HG03439 (cell line): ENCODE data around the gene MRAS.
"Not testable (repeated sequence)": the region's sequence is repeated elsewhere in the genome, so short reads cannot be mapped to it uniquely, and the experiment has no call there.

Source experiments
- ATAC-seq: cut with Tn5 transposase; IDR thresholded peaks from one replicate; pipeline ENCODE4 v1.9.1; 2021; ENCODE audit warnings: mild to moderate bottlenecking, moderate library complexity; ENCODE audit not compliant: unreplicated experiment

Gene MRAS

DNA sequence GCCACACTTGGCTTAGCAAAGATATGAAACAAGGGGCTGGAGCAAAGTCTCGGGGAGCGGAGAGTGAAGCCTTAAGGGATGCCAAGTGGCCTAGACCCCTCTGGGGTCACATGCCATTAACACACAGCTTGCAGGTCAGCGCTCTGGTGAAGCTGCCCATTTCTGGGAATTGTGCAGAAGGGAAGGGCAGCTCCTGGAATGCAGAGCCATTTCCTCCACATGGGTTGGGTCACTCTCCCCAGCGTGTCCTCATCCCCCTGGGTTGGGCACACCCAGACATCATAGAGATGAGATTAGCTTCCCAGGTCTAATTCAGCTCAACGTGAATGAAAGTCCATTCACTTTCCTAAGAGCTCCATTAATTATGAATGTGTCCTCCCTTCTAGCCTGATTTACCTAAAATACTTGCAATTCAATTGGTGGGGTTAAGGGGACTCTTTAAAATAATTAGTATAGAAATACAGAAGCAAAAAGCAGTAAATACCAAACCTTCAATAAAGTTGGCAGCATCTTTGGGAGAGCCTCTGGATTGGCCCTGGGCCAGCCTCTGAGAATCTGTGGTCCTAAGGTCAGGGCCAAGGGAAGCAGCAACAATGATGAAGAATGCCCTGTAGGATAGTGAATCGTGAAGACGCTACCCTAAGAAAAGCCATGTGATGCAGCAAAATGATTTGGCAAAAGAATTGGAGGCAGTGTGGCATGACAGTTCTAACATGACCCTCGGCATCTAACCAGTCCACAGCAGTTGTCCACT, 17.8 kb downstream of the MRAS start:
- no peak for ATAC-seq

DNA sequence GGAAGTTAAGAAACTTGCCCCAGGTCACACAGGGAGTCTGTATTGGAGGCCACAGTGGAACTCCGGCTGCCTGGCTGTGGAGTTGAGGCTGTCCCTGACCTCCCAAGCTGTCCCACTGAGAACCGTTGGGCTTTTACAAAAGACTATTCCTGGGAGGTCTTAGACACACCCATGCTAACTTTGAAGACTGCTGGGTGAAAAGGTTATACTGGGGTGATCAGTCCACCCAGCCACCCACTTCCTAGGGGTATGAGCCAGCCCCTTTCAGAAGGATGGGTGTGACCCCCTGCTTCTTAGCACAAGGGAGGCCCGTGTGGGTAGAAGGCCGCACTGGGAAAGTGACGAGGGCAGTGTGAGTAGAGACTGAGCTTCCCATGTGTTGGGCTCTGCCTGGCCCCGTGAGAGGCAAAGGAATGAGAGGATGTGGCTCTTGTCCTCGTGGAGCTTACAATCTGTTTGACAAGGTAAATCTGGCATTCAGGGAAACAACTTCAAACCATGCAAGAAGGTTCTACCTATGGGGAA, 19.0 kb downstream of the MRAS start:
- ATAC-seq = no peak

DNA sequence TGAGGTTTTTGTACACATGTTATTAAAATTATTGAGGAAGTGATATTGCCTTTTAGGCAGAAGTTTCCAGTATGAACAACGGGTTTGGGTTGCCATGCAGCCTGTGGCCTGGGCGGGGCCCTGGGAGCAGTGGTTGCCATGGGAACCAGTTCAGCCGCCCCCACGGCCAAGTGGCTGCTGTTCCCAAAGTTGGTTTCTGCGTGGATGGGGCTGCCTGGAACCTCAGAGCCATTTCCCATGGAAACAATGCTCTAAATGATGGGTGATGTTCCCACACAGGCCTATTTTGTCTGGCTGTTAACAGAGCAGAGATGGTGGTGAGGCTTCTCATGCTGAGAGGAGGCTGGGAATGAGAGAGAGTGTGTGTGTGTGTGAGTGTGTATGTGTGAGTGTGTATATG, 19.5 kb downstream of the MRAS start:
- no peak for ATAC-seq

DNA sequence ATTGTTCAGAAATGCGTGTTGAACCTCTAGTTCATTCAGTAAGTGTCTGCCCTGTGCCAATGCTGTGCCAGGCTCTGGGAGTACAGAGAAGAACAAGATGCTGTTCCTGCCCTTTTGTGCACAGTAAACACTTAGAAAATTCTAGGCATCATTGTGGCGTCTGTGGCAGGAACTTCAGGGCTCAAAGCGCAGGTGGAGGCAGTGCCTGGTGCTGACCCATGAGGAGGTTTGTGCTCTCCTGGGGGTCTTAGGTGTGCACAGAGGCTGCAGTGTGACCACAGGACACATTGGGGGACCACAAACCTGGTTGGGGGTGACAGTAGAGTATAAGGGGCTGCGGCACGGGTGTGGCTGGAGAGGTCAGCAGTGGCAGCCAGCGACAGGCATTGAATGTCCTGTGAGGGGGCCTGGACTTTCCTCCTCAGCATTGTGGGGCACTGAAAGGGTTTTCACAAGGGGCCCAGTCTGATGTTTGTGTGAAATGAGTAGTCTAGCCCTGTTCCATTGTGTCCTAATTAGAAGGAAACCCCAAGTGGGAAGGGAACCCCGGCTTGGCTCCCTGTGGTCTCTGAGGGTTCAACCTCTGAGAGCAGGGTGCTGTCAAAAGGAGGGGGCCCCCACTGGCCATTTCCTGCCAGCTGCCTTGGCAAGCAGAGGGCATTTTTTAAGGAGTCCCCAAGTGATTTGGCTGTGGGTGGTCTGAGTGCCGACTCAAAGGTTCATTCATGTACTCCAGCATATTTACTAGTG, 20.9 kb downstream of the MRAS start:
- ATAC-seq = no peak

DNA sequence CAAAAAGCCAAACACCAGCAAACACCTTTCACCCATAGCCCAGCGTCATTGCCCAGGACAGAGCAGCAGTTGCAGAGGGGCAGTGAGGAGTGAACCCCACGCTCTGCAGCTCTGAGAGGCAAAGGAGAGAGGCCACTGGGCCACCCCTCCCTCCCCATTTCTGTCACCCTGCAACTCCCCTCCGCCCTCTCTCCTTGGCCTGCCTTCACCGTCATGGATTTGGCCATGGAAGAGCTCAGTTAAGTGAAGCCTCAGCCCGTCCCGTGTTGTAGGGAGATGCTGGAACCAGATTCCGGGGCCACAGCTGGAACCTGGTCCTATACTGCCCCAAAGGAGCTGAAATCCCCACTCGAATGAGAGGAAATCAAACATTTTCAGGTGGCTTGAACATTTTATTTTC, 21.9 kb downstream of the MRAS start:
- no peak for ATAC-seq

DNA sequence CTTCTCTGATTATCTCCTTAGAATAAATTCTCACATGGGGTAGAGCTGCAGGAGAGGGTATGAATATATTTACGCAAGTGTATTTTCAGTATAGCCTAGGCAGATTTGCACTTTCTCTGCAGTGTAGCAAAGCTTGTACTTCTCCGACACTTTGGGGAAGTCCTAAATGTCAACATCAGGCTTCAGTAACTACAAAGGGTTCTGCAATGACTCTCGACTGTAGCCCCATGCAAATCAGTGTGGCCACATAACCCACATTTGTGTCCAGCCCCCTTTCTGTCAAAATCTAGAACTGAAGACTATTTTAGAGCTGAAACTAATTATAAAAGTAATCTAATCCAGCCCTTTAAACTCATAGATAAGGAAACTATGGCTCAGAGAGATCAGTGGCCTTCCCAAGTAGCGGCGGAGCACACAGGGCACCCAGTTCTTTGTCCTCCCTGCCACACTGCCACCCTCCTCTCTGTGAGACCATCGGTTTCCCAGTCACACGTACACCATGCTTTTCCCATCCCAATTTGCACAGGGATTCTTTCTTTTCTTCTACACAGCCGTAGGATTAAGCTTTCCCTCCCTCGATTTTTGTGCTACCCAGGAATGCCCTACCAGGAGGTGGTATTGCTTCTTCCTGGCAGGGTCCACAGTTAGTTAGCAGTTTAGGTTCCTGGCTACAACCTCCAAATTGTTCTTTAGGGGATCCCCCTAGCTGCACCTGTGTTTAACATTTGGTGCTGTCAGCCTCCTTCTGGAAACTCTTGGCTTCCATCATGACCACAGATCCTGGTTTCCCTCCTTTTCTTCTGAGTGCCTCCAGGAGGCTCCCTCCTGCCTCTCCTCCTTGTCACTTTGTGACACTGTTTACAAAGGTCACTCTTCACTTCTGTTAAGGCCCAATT, 22.9 kb downstream of the MRAS start:
- peak; percentile 100 for ATAC-seq

DNA sequence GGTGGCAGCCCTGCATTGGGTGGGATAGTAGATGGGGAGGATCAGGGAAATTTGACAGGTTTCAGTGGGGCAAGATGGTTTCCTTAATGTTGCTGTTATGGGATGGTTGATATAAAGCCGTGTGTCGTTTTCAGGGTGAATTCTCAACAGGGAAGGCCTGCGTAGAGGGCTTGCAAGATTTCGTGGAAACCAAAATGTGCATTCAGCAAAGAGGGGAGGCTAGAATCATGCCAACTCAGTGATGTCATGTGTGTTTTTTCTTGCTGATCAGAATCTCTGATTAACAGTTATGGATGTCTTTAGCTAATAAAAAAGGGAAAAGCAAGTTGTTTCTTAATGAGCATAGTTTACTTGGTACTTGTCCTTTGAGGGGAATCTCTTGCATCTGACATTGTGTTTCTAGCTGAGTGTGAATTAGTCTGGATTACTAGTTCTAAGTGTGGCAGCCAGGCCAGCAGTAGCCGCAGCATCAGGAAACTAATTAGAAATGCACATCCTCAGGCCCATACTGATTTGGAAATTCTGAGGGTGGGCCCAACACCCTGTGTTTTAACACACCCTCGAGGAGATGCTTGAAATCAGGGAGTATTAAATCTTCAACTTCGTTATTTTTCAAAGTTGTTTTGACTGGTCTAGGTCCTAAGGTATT, 24.8 kb downstream of the MRAS start:
- ATAC-seq = no peak

DNA sequence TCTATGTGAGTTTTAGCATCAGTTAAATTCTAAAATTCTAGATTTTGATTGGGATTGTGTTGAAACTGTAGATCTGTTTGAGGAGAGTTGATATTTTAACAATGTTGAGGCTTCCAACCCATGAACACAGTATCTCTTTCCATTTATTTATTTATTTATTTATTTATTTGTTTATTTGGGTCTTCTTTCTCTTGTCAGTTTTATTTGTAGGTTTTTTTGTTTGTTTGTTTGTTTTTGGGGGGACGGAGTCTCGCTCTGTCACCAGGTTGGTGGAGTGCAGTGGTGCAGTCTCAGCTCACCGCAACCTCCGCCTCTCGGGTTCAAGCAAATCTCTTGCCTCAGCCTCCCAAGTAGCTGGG, 25.3 kb downstream of the MRAS start:
- no peak for ATAC-seq

DNA sequence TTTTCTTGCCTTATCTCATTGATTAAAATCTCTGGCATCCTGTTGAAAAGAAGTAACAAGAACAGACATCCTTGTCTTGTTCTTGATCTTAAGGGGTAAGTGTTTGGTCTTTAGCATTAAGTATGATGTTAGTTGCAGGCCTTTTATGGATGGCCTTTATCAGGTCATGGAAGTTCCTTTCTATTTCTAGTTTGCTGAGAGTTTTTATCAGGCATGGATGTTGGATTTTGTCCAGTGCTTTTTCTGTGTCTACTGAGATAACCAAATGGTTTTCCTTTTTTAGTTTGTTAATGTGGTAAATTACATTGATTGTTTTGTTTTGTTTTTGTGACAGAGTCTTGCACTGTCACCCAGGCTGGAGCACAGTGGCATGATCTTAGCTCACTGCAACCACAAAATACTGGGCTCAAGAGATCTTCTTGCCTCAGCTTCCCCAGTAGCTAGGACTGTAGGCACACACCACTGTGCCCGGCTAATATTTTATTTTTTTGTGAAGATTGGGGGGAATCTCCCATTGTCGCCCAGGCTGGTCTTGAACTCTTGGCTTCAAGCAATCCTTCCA, 26.3 kb downstream of the MRAS start:
- no peak for ATAC-seq

DNA sequence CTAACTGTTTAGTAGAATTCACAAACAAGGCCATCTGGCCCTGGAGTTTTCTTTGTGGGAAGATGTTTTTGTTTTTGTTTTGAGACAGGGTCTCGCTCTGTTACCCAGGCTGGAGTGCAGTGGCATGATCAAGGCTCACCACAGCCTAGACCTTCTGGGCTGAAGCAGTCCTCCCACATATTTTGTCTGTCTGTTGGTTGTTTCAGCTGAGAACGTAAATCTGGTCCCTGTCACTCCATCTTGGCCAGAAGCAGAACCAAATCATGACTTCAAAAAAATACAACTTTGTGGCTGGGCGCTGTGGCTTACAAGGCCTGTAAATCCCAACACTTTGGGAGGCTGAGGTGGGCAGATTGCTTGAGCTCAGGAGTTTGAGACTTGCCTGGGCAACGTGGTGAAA, 27.1 kb downstream of the MRAS start:
- ATAC-seq = no peak

DNA sequence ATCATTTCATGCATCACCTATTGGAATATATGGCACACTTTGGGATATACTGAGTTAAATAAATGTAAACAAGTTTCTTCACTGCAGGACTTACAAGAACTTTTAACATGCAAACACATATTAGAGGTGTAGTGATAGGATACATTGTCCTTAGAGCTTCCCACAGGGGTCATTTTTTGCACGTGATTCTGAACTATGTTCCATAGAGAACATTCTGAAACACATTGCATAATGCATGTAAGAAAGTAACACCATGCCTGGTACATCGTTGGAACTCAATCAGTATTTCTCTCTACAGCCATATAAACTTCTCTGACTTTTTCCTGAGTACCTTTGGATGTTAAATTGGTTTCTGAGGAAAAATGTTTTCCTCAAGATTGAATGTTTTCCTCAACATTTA, 28.3 kb downstream of the MRAS start:
- no peak for ATAC-seq

DNA sequence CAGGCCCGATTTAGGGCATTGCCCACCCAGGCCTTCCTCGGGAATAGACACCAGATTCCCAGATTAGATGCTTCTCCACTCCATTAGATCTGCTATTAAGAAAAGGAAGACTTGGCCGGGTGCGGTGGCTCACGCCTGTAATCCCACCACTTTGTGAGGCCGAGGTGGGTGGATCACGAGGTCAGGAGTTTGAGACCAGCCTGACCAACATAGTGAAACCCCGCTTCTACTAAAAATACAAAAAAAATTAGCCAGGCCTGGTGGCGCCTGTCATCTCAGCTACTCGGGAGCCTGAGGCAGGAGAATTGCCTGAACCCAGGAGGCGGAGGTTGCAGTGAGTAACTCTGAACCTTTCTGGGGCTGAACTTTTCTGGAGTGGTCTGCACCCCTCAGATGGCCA, 28.8 kb downstream of the MRAS start:
- ATAC-seq = not testable (repeated sequence)

DNA sequence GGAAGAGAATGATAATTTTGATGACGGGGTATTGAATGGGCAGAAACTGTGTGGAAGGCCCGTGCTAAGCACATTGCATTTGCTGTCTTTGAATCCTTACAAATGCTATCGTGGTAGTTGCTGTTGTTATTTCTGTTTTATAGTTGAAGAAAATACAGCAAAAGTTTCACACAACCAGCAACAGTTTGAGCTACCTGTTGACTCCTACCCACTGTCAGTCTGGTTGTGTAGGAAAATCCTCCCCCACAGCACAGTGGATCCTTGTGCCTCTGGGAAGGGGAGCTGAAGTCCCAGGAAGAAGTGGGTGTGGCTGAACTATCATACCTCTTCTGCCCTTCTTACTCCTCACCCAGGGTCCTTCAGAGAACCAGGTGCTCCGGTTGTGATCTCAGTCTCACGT, 29.4 kb downstream of the MRAS start:
- ATAC-seq = no peak

DNA sequence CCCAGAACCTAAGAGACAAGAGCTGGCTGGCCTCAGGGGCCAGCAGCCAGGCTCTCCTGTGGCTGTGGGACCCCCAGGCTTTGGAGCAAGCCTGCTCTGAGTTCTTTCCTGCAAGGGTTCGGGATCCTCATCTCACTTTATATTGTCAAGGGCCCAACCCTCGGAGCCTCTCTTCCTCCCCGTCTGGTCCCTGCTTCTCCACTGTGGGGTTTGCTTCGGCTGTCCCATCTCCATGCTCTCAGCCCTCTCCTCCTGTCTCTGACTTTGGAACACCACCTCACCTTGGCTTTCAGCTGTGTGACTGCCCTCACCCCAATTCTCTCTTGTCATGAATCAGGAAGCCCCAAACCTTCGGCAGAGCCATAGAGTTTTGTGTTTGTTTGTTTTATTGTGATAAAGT, 30.0 kb downstream of the MRAS start:
- no peak for ATAC-seq

DNA sequence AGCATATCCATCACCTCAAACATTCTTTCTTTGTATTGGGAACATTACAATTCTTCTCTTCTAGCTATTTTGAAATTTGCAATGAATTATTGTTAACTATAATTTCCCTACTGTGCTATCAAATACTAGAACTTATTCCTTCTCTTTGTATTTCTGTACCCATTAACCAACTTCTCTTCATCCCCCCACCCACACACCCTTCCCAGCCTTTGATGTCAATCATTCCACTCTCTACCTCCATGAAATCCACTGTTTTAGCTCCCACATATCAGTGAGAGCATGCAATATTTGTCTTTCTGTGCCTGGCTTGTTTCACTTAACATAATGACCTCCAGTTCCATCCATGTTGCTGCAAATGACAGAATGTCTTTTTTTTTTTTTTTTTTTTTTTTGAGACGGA, 30.6 kb downstream of the MRAS start:
- no peak for ATAC-seq

DNA sequence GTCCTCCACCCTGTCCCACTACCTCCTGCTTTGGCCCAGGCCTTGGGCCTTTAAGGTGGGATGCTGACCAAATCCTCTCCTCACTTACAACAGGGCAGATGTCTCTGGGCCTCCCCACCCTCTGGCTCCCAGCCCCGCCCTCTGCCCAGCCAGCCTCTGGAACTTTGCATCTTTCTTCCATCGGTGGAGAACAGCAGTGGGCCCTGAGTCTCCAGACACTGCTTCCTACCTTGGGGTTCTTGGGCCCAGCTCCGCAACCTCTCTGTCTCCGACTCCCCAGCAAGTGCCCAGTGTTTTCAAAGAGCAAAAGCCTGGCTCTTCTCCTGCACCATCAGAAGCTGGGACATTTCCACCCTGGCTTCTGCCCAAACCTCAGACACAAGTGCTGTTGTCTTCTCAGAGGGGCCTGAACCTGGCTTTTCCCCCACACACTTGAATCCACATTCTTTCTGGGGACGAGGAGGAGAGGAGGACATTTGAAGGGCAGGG, 33.1 kb downstream of the MRAS start:
- no peak for ATAC-seq

DNA sequence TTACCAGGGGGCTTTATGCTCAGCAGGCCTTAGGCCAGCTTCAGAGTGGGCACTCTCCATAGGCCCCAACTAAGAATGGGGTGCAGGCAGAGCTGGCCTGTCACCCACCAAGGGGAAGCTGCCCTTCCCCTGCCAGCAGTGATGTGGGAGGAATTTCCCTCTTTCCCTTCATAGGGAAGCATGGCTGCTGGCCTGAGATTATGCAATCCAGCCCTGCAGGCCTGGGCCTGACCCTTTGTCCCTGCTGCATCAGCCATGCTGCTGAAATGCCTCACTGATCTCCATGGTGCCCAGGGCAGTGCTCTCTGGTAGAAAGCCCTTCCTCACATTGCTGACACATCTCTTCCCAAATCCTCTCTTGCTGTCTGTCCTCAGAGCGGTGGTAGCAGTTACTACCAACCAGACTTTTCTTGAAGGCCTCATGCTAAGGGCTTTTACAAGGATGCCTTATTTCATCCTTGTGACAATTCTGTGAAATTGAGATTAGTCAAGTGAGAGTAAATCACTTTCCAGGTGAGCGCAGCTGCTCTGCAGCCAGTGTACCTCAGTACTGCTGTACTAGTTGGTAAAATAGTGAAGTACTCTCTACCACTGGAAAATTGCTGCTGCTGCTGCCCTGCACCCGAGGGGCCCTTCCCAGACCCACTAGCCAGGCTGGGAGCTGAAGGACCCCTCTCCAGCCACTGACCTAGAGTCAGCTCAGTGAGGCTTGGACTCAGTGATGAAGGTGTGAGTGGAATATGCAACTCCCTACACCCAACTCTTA, 33.8 kb downstream of the MRAS start:
- ATAC-seq = no peak

DNA sequence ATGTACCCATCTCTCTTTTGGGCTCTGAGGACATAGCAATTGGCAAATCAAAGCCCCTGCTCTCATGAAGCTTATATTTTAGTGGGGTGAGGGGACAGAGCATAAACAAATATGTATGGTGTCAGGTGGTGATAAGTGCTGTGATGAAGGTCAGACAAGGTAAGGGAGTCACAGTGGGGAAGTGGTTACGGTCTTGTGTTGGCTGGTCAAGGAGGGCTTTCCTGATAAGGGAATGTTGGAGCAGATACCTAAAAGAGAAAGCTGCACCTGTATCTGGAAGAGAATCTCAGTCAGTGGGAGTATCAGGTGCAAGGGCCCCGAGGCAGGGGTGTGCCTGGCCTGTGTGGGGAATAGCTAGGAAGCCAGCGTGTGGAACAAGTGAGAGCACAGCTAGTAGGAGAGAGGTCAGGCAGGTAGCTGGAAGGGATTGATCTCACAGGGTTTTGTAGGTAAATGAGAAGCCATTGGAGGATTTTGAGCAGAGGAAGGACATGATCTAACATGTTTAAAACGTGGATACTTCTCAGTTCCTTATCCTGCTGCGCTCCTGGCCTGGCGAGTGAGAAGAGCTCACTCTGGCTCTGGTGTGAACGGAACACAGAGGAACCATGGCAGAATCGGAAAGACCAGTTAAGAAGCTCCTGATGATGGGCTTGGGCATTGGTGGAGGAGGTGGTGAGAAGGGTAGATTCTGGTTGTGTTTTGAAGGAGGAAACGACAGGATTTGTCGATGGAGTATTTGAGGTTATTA, 35.5 kb downstream of the MRAS start:
- ATAC-seq = no peak

DNA sequence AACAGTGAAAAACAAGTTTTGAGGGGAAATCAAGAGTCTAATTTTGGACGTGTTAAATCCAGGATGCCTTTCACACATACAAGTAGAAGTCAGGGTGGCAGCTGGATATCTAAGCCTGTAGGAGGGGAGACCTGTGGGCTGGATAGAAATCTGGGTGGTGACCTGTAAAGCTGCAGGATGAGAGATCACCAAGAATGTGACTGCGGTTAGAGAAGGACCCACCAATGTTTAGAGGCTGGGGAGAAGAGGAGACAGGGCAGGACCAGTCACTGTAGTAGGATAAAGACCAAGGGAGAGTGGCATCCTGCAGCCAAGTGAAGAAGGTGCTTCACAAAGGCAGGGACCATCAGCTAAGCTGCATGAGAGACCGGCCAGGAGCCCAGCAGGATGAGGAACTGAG, 36.2 kb downstream of the MRAS start:
- ATAC-seq = no peak
